Measurements from ENCODE around the gene PLTP. TPM values are rescaled to one million over a fixed set of nuclear protein-coding genes. Genes with fewer than 3 reads are reported as not detected.

Gene PLTP
- total RNA-seq, 1 donor from 2014 or later = 58.1 TPM

GRCh38 chr20:45912344-45912682, 358 bp upstream of the PLTP start:
- Mint-ChIP-seq H3K36me3 (peaks cover 15% of the 10 kb centered on the region), H3K4me1 (peaks cover 8% of the 10 kb centered on the region), H3K27ac (peak overlapping the region; percentile 94), H3K27me3 (ENCODE audit: low read depth) (no peaks in the 10 kb centered on the region), H3K4me3 (peak overlapping the region; percentile 76), H3K9me3 (no peaks in the 10 kb centered on the region)
- DNase-seq (ENCODE audit: low spot score in 2 of 2, unreplicated experiment in 2 of 2) = no peak
- TF ChIP-seq CTCF (IDR thresholded peaks at IDR 0.05; ENCODE audit: unreplicated experiment) = no peak

GRCh38 chr20:45910670-45911485, 1.1 kb downstream of the PLTP start:
- Mint-ChIP-seq H3K4me3 (peak overlapping the region; percentile 76), H3K36me3 (peaks cover 21% of the 10 kb centered on the region), H3K27me3 (ENCODE audit: low read depth) (no peaks in the 10 kb centered on the region), H3K27ac (peak overlapping the region; percentile 94), H3K4me1 (peaks cover 8% of the 10 kb centered on the region), H3K9me3 (no peaks in the 10 kb centered on the region)
- peak; percentile 93 to 98 for DNase-seq (ENCODE audit: low spot score in 2 of 2, unreplicated experiment in 2 of 2)
- TF ChIP-seq CTCF (IDR thresholded peaks at IDR 0.05; ENCODE audit: unreplicated experiment) = no peak

GRCh38 chr20:45909817-45910669, 1.9 kb downstream of the PLTP start:
- Mint-ChIP-seq H3K9me3 (no peaks in the 10 kb centered on the region), H3K4me1 (peaks cover 8% of the 10 kb centered on the region), H3K4me3 (peak overlapping the region; percentile 76), H3K36me3 (peaks cover 25% of the 10 kb centered on the region), H3K27ac (peak overlapping the region; percentile 94), H3K27me3 (ENCODE audit: low read depth) (no peaks in the 10 kb centered on the region)
- DNase-seq (ENCODE audit: low spot score in 2 of 2, unreplicated experiment in 2 of 2) = no peak
- no peak for TF ChIP-seq CTCF (IDR thresholded peaks at IDR 0.05; ENCODE audit: unreplicated experiment)

GRCh38 chr20:45909336-45909808, 2.6 kb downstream of the PLTP start:
- Mint-ChIP-seq H3K9me3 (no peaks in the 10 kb centered on the region), H3K27ac (no peak overlapping the region), H3K27me3 (ENCODE audit: low read depth) (no peaks in the 10 kb centered on the region), H3K36me3 (peaks cover 25% of the 10 kb centered on the region), H3K4me1 (peaks cover 8% of the 10 kb centered on the region), H3K4me3 (no peak overlapping the region)
- DNase-seq (ENCODE audit: low spot score in 2 of 2, unreplicated experiment in 2 of 2) = no peak
- no peak for TF ChIP-seq CTCF (IDR thresholded peaks at IDR 0.05; ENCODE audit: unreplicated experiment)

- no peak overlapping the region for H3K27ac Mint-ChIP-seq
- H3K36me3 Mint-ChIP-seq = peaks cover 27% of the 10 kb centered on the region
- TF ChIP-seq CTCF (IDR thresholded peaks at IDR 0.05; ENCODE audit: unreplicated experiment) = no peak
Observed at GRCh38 chr20:45908084-45908483, 3.9 kb downstream of the PLTP start.

More at GRCh38 chr20:45908084-45908483, 3.9 kb downstream of the PLTP start:
- no peaks in the 10 kb centered on the region for H3K27me3 Mint-ChIP-seq (ENCODE audit: low read depth)
- H3K4me3 Mint-ChIP-seq = no peak overlapping the region
- peaks cover 8% of the 10 kb centered on the region for H3K4me1 Mint-ChIP-seq
- H3K9me3 Mint-ChIP-seq = no peaks in the 10 kb centered on the region
- DNase-seq (ENCODE audit: low spot score in 2 of 2, unreplicated experiment in 2 of 2) = no peak

Measured in mesothelial cell of epicardium (in vitro differentiated cells).